Spinal cord (tissue), 10 donors: ENCODE data around the gene NTHL1. TPM values are rescaled to one million over a fixed set of nuclear protein-coding genes. Genes with fewer than 3 reads are reported as not detected.

Experiments used
- DNase-seq, 6 donors: peaks; one replicate each; pipeline versions ENCODE4 v3.0.0 to v3.0.0-alpha.2; 2013 to 2015; ENCODE audit warnings: low spot score in 6 of 6, low read depth in 4 of 6
- H3K27ac ChIP-seq: one replicate; pipeline ENCODE4 v1.5.1; 2013; ENCODE audit warnings: low read depth, low read length, control low read depth
- H3K27me3 ChIP-seq: one replicate; pipeline ENCODE4 v1.6.1; 2013; ENCODE audit warnings: low read length; ENCODE audit not compliant: control insufficient read depth, insufficient read depth
- H3K36me3 ChIP-seq: one replicate; pipeline ENCODE4 v1.6.1; 2013; ENCODE audit warnings: low read length; ENCODE audit not compliant: control insufficient read depth, insufficient read depth
- H3K4me1 ChIP-seq: one replicate; pipeline ENCODE4 v1.6.1; 2013; ENCODE audit warnings: low read length; ENCODE audit not compliant: control insufficient read depth, insufficient read depth
- H3K4me3 ChIP-seq: one replicate; pipeline ENCODE4 v1.5.1; 2013; ENCODE audit warnings: low read depth, low read length, control low read depth
- H3K9me3 ChIP-seq: one replicate; pipeline ENCODE4 v1.6.1; 2013; ENCODE audit warnings: low read length; ENCODE audit not compliant: control insufficient read depth, insufficient read depth
- WGBS: methylation state at CpG from one replicate; pipeline ENCODE4 v1.1.5; 2013; ENCODE audit warnings: missing lambda C conversion rate; ENCODE audit not compliant: insufficient coverage; 5-methylcytosine and 5-hydroxymethylcytosine counted together
- polyA plus RNA-seq, 2 donors: library from polyadenylated mRNA; unstranded; fragments of 120-200 nt; gene quantifications; one replicate each; pipeline ENCODE4 v1.2.1, GENCODE V29; 2013; ENCODE audit not compliant: insufficient read length in 2 of 2
- total RNA-seq, 2 donors: library from RNA; depleted of rRNA in 1 of 2; stranded (reverse); fragments of 120-200 nt in 1 of 2; fragments of >200 nt in 1 of 2; gene quantifications; one replicate each; pipeline versions ENCODE4 v1.2.3 to v1.2.4, GENCODE V29; 2013 to 2014
- donor health status: healthy.

The NTHL1 gene
- total and polyA plus RNA-seq, 4 donors, result 19.7 to 42.1 (median 37.2) TPM

- WGBS, result 77% methylated on average over 21 of the region's 21 CpGs
- Histone ChIP-seq H3K4me3 (no peak overlapping the region), H3K27me3 (no peaks in the 10 kb centered on the region), H3K27ac (no peak overlapping the region), H3K36me3 (peaks cover 79% of the 10 kb centered on the region), H3K9me3 (no peaks in the 10 kb centered on the region), H3K4me1 (peaks cover 64% of the 10 kb centered on the region)
- DNase-seq, result no peak
These were observed 42.0 kb downstream of the NTHL1 start for GRCh38 chr16:2005646-2006045.

- 67% methylated on average over 32 of the region's 34 CpGs for WGBS
- peaks cover 57% of the 10 kb centered on the region for H3K4me1 ChIP-seq
- no peak for DNase-seq
- H3K27me3 ChIP-seq, result no peaks in the 10 kb centered on the region
- no peak overlapping the region for H3K27ac ChIP-seq
- no peaks in the 10 kb centered on the region for H3K9me3 ChIP-seq
- H3K36me3 ChIP-seq, result peaks cover 86% of the 10 kb centered on the region
- no peak overlapping the region for H3K4me3 ChIP-seq
These were observed 42.7 kb downstream of the NTHL1 start for GRCh38 chr16:2004795-2005517.

- Histone ChIP-seq H3K9me3 (no peaks in the 10 kb centered on the region), H3K36me3 (peaks cover 95% of the 10 kb centered on the region), H3K4me3 (no peak overlapping the region), H3K27me3 (no peaks in the 10 kb centered on the region), H3K4me1 (peaks cover 57% of the 10 kb centered on the region), H3K27ac (no peak overlapping the region)
- peak in 2 of 6 donors; percentile 74 to 82 for DNase-seq
- WGBS, result 23% methylated on average over 36 of the region's 36 CpGs
These were observed 43.6 kb downstream of the NTHL1 start for GRCh38 chr16:2003827-2004641.

- DNase-seq, result no peak
- H3K27me3 ChIP-seq, result no peaks in the 10 kb centered on the region
- H3K4me1 ChIP-seq, result peaks cover 50% of the 10 kb centered on the region
- H3K27ac ChIP-seq, result no peak overlapping the region
- no peak overlapping the region for H3K4me3 ChIP-seq
- WGBS, result 91% methylated on average over 6 of the region's 8 CpGs
- peaks cover 100% of the 10 kb centered on the region for H3K36me3 ChIP-seq
- no peaks in the 10 kb centered on the region for H3K9me3 ChIP-seq
These were observed 44.3 kb downstream of the NTHL1 start for GRCh38 chr16:2003231-2003826.

- Histone ChIP-seq H3K27me3 (no peaks in the 10 kb centered on the region), H3K36me3 (peaks cover 100% of the 10 kb centered on the region), H3K4me3 (no peak overlapping the region), H3K9me3 (no peaks in the 10 kb centered on the region), H3K27ac (no peak overlapping the region), H3K4me1 (peaks cover 46% of the 10 kb centered on the region)
- 90% methylated on average over 47 of the region's 47 CpGs for WGBS
- no peak for DNase-seq
These were observed 45.0 kb downstream of the NTHL1 start for GRCh38 chr16:2002406-2003230.

- Histone ChIP-seq H3K36me3 (peaks cover 99% of the 10 kb centered on the region), H3K4me3 (no peak overlapping the region)
- 95% methylated on average over 53 of the region's 53 CpGs for WGBS
These were observed 45.9 kb downstream of the NTHL1 start for GRCh38 chr16:2001456-2002355.

GRCh38 chr16:2001035-2001434 is 46.6 kb downstream of the NTHL1 start:
- H3K4me1 ChIP-seq, result peaks cover 32% of the 10 kb centered on the region
- no peak overlapping the region for H3K4me3 ChIP-seq
- no peak for DNase-seq

More at GRCh38 chr16:2001456-2002355, 45.9 kb downstream of the NTHL1 start:
- Histone ChIP-seq H3K27me3 (no peaks in the 10 kb centered on the region), H3K4me1 (peaks cover 37% of the 10 kb centered on the region), H3K9me3 (no peaks in the 10 kb centered on the region), H3K27ac (no peak overlapping the region)
- DNase-seq, result no peak

GRCh38 chr16:1999866-2000514 is 47.6 kb downstream of the NTHL1 start:
- Histone ChIP-seq H3K36me3 (peaks cover 94% of the 10 kb centered on the region), H3K4me3 (no peak overlapping the region), H3K4me1 (peaks cover 21% of the 10 kb centered on the region), H3K27ac (no peak overlapping the region), H3K27me3 (no peaks in the 10 kb centered on the region), H3K9me3 (no peaks in the 10 kb centered on the region)
- no peak for DNase-seq
- 92% methylated on average over 24 of the region's 28 CpGs for WGBS

More at GRCh38 chr16:2001035-2001434, 46.6 kb downstream of the NTHL1 start:
- Histone ChIP-seq H3K9me3 (no peaks in the 10 kb centered on the region), H3K27me3 (no peaks in the 10 kb centered on the region), H3K36me3 (peaks cover 99% of the 10 kb centered on the region), H3K27ac (no peak overlapping the region)
- whole genome bisulfite sequencing, result 93% methylated on average over 11 of the region's 19 CpGs
